Memory B cell (primary cell): ENCODE results near the gene HOXB5.

Experiments
- ATAC-seq: fragments of 150-1000 bp; cut with Tn5 transposase; 2 replicates; pipeline ENCODE4 v1.10.0; 2021; ENCODE audit warnings: low read depth, mild to moderate bottlenecking, moderate library complexity
- DNase-seq, 2 donors: peaks; one replicate each; pipeline ENCODE4 v3.0.0; 2022; ENCODE audit warnings: low spot score in 2 of 2
- H3K27ac Mint-ChIP-seq: one replicate; pipeline ENCODE4 v1.8.0; 2022; ENCODE audit warnings: mild to moderate bottlenecking, moderate library complexity, mixed read lengths
- H3K27me3 Mint-ChIP-seq: one replicate; pipeline ENCODE4 v1.8.0; 2022; ENCODE audit warnings: mixed read lengths
- H3K36me3 Mint-ChIP-seq: one replicate; pipeline ENCODE4 v1.8.0; 2022; ENCODE audit warnings: mild to moderate bottlenecking, mixed read lengths
- H3K4me1 Mint-ChIP-seq: one replicate; pipeline ENCODE4 v1.8.0; 2022; ENCODE audit warnings: mixed read lengths
- H3K4me3 Mint-ChIP-seq: one replicate; pipeline ENCODE4 v1.8.0; 2022; ENCODE audit warnings: mild to moderate bottlenecking, moderate library complexity, mixed read lengths
- H3K9me3 Mint-ChIP-seq: one replicate; pipeline ENCODE4 v1.8.0; 2022; ENCODE audit warnings: mixed read lengths

HOXB5 gene

DNA sequence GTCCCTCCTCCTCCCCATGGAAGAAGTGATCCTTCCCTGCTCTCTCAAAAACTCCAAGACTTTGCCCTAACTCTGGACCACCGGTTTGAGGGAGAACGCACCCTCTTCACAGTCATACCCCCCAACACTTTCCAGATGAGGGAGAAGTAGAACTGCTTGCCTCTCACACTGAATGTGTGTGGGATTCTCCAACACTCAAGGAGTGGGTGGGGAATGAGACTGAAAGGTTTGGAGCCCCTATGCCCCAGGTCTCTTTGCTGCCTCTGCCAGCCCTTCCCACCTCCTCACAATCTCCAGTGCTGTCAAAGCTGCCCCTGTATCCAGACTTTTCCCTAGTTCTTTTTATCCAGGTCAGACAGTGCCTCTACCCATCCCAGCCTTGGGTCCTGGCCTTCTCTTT lies 26.9 kb downstream of the HOXB5 start:
- Mint-ChIP-seq H3K27me3 (peaks cover 10% of the 10 kb centered on the region), H3K9me3 (no peaks in the 10 kb centered on the region), H3K36me3 (no peaks in the 10 kb centered on the region), H3K27ac (no peak overlapping the region), H3K4me3 (no peak overlapping the region), H3K4me1 (peaks cover 3% of the 10 kb centered on the region)
- ATAC-seq (no peak), DNase-seq (no peak)

DNA sequence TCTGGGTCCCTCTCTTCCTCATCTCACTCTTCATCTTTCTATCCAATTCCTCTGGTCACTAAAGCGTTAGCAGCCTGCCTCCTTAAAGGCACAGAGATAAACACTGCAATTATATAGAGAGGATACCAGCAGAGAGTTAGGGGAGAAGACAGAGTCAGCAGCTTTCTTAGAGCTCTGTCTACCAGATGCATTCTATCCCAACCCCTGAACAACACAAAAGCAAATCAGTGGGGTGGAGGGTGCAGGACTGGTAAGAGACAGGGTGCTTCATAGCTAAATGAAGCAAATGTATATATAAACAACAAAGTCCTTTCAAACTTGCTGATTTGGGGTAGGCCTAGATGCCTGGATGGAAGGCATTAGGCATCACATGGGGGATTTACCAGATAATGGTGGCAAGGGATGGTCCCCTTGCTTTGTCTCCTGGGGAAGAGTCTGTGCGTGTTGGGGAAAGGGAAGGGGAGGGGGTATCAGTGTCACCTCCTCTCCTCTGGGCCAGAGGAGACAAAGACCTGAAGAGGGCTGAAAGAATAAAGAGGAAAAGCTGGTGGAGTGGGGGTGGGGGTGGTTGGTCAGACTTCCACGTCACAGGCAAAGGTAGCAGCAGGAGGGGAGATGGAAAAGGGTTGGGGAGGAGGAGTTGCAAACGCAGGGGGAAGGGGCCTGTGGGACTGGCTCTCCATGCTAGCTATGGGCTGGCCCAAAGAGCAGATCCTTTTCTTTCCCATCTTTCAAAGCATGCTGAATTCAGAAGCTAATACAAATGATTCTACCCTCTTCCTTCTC lies 27.5 kb downstream of the HOXB5 start:
- no peaks in the 10 kb centered on the region for H3K9me3 Mint-ChIP-seq
- no peaks in the 10 kb centered on the region for H3K36me3 Mint-ChIP-seq
- no peak overlapping the region for H3K4me3 Mint-ChIP-seq
- H3K4me1 Mint-ChIP-seq = peaks cover 3% of the 10 kb centered on the region
- no peak overlapping the region for H3K27ac Mint-ChIP-seq
- ATAC-seq (no peak), DNase-seq (no peak)
- H3K27me3 Mint-ChIP-seq = peaks cover 13% of the 10 kb centered on the region

DNA sequence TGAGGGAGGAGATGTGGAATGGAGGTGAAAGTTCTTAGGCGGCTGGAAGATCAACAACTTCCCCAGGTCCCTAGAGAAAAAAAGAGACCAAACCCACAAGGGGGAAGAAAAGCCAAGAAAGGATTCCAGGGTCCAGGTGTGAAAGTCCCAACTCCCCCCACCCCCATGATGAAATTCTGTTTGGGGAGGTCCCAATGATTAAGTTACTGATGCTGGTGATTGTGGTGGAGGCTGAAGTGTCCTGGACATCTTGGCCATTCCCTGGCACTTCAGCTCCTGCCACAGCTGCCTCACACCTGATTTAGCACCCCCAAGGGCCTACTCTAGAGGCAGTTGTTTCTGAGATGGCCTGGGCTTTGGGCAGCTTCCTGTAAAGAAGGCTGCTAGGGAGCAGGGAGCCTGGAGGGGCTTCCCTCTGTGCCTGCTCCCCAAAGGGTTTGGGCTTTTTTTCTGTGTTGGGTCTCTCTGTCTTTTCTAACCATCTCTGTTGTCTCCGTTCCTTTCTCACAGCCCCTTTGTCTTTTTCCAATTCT lies 28.5 kb downstream of the HOXB5 start:
- no peaks in the 10 kb centered on the region for H3K9me3 Mint-ChIP-seq
- H3K4me1 Mint-ChIP-seq = peaks cover 3% of the 10 kb centered on the region
- H3K27ac Mint-ChIP-seq = no peak overlapping the region
- H3K27me3 Mint-ChIP-seq = peaks cover 15% of the 10 kb centered on the region
- DNase-seq (no peak), ATAC-seq (no peak)
- no peaks in the 10 kb centered on the region for H3K36me3 Mint-ChIP-seq
- no peak overlapping the region for H3K4me3 Mint-ChIP-seq

DNA sequence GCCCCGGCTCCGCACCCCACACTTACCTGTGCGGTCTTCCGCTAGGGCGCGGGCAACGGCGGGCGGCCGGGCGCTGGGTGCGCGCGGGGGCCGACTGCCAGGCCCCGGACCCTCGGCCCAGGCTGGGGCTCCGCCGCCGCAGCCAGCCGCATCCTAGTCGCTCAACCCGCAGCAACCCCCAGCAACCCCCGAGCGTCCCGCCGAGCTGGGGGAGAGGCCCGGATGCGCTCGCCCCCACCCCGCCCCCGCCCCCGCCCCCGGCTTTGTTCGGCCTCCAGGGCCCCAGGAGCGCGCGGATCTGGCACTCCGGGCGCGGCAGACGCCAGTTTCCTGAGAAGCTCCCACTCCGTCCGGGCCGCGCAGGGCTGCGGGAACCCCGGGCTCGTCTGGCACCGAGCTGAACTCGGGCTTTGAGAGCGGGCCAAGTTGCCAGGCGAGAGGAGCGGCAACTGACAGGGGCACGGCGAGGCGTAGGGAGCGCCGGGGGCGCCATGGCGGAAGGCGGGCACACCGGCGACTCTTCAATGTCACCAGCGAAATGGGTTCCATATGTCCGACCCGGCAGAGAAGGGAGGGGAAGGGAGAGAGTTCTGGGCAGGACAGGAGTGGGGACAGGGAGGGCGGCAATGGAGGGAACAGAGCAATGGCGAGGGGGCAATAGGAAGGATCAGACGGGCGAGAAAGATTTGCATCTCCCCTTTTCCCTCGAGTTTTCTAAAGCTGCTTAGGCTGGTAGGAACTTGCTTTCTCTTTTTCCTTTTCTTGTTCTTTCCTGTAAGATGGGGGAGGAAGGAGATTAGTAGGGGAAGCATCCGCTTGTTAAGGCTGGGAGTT lies 29.2 kb downstream of the HOXB5 start:
- peaks cover 3% of the 10 kb centered on the region for H3K4me1 Mint-ChIP-seq
- no peak for DNase-seq
- H3K36me3 Mint-ChIP-seq = no peaks in the 10 kb centered on the region
- no peak overlapping the region for H3K27ac Mint-ChIP-seq
- H3K27me3 Mint-ChIP-seq = peaks cover 16% of the 10 kb centered on the region
- H3K4me3 Mint-ChIP-seq = peak overlapping the region; percentile 28
- ATAC-seq = no peak
- H3K9me3 Mint-ChIP-seq = no peaks in the 10 kb centered on the region

DNA sequence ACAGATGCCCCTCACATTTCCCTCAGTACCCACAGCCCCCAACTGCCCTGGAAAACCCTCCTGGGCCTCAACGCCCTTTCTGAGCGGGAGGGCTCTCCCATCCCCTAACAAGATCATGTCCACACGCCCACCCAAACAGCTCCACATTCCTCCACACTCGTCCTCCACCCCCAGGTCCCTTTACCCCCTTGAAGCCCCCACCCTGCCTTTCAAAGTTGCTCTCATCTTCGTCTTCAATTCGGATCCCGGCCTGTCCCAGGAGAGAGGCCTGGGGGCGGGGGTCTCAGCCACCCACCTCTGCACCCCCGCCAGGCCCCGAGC lies 29.8 kb downstream of the HOXB5 start:
- H3K4me1 Mint-ChIP-seq = peaks cover 3% of the 10 kb centered on the region

DNA sequence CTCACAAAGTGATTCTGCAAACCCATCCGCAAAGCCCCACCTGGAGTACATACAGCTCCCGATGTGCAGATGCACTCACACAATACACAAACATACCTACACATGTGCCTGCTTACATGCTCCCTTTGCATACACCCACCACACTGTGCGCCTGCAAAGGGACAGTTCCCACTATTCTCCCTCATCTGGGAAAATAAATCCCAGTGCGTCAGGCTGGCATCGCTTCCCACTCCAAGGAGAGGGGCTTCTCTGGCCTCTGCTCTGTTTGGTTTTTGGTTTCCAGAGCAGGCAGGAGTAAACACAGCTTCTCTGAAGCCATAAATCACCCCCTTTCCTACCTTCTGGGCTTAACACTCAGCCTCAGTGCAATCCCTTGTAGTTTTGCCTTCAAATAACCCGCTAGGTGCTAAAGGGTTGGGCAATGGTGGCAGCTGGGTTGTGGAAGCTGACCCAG lies 30.2 kb downstream of the HOXB5 start:
- DNase-seq (no peak), ATAC-seq (no peak)
- H3K27me3 Mint-ChIP-seq = peaks cover 17% of the 10 kb centered on the region
- no peaks in the 10 kb centered on the region for H3K36me3 Mint-ChIP-seq
- H3K9me3 Mint-ChIP-seq = no peaks in the 10 kb centered on the region
- H3K4me3 Mint-ChIP-seq = no peak overlapping the region
- peaks cover under 1% of the 10 kb centered on the region for H3K4me1 Mint-ChIP-seq
- H3K27ac Mint-ChIP-seq = no peak overlapping the region

More for the DNA sequence above, 29.8 kb downstream of the HOXB5 start:
- no peak overlapping the region for H3K27ac Mint-ChIP-seq
- ATAC-seq (no peak), DNase-seq (no peak)
- H3K4me3 Mint-ChIP-seq = no peak overlapping the region
- no peaks in the 10 kb centered on the region for H3K9me3 Mint-ChIP-seq
- H3K27me3 Mint-ChIP-seq = peaks cover 15% of the 10 kb centered on the region
- H3K36me3 Mint-ChIP-seq = no peaks in the 10 kb centered on the region

DNA sequence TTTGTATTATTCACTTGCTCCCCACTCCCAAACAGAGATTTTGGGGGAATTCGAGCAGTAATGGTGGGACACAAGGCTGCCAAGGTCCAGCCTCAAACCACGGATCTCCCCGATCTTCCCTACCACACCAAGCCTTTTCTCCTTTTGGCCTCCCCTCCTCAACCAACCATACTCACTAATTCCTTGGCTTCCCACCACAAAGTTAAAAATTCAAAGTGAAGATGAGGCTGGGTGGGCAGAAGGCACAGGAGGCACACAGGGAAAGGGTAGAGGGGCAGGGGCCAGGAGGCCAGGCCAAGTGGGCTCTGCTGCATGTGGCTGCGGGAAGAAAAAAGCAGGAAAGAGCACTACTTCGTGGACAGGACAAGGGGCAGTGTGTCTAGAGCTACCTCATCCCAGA lies 30.6 kb downstream of the HOXB5 start:
- DNase-seq (no peak), ATAC-seq (no peak)
- H3K36me3 Mint-ChIP-seq = no peaks in the 10 kb centered on the region
- no peak overlapping the region for H3K27ac Mint-ChIP-seq
- H3K4me1 Mint-ChIP-seq = no peaks in the 10 kb centered on the region
- H3K27me3 Mint-ChIP-seq = peaks cover 17% of the 10 kb centered on the region
- H3K9me3 Mint-ChIP-seq = no peaks in the 10 kb centered on the region
- no peak overlapping the region for H3K4me3 Mint-ChIP-seq

DNA sequence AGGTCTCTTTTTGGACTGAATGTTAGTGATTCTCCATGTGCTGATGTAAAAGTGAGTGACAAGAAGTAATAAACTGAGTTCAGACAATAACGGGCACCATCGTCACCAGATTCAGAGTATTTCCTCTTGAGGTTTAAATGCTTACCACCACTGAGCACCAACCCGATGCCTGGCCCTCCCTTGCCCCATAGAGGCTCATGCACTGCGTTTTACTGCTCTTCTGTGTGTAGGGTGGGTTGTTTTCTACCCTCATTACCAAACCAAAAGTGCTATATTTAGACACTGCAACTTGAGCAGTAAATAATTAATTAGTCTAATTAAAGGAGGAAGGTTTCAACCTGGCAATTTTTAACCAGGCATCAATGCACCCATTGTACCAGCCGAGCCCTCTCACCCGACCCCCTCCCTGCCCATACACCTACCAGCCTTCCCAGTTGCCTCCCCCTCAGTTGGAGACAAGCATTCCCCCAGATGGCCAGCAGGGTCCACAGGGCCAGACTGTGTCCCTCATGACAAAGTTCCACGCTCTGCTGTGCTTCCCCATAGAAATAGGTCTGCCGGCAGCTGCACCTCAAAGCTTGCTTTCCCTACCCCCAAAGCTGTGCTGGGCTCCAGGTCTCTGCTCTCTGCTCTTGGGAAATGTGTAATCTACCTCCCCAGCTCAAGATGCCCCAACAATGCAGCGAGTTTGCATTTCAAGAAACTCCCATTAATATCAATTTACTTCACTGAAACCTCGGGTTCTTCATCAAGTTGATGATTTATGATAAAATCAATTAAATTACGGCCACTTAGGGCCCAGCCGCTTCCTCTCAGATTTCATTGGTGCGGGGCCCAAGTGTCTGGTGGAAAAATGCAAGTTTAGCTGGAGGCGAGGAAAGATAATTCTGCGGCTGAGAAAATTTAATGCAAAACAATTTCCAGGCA lies 31.4 kb downstream of the HOXB5 start:
- Mint-ChIP-seq H3K4me1 (no peaks in the 10 kb centered on the region), H3K9me3 (no peaks in the 10 kb centered on the region), H3K4me3 (no peak overlapping the region), H3K36me3 (no peaks in the 10 kb centered on the region), H3K27ac (no peak overlapping the region), H3K27me3 (peaks cover 17% of the 10 kb centered on the region)
- ATAC-seq (no peak), DNase-seq (no peak)

DNA sequence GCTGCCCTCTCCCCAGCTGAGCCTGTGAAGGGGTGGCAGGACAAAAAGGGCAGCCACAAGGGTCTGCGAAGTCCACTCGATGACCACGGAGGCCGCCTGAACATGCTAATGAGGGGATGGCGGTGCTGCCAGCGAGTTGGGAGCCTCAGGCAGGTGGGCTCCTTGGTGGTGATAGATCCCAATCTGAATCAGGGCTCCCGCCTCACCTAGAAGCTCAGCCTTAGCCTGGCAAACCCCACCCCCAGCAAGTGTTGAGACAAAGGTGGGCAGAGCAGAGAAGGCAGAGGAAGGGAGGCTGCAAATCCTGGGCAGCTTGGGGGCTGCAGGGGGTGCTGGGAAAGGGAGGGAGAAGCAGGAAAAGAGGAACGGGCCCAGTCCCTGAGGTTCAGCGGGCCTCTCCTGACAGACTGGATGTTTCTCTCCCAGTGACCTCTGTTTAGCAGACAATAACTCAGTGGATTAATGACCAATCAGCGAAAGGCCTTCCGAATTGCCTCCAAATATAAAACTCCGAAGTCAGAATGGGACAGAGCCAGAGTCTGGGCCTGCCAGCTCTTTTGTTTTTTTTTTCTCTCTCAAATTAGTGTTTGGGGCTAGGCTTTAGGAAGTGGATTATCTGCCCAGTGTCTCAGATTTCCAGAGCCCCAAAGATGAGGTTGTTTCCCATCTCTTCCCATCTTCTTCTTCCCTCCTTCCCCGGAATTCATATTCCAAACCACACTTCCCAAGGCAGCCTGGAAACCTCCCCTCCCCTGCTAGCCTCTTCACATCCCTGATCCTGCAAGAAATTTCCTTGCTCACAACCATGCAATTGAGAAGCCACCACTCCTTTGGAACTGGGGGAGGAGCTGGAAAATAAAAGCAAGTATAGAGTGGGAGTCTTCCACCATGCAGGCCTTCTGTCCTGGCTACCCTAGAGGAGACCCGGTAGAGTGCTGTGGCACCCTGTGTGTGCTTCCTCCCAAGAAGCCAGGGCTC lies 33.5 kb downstream of the HOXB5 start:
- peaks cover 2% of the 10 kb centered on the region for H3K36me3 Mint-ChIP-seq
- H3K4me3 Mint-ChIP-seq = no peak overlapping the region
- DNase-seq (no peak), ATAC-seq (no peak)
- peaks cover 22% of the 10 kb centered on the region for H3K27me3 Mint-ChIP-seq
- no peak overlapping the region for H3K27ac Mint-ChIP-seq
- peaks cover 2% of the 10 kb centered on the region for H3K4me1 Mint-ChIP-seq
- no peaks in the 10 kb centered on the region for H3K9me3 Mint-ChIP-seq

DNA sequence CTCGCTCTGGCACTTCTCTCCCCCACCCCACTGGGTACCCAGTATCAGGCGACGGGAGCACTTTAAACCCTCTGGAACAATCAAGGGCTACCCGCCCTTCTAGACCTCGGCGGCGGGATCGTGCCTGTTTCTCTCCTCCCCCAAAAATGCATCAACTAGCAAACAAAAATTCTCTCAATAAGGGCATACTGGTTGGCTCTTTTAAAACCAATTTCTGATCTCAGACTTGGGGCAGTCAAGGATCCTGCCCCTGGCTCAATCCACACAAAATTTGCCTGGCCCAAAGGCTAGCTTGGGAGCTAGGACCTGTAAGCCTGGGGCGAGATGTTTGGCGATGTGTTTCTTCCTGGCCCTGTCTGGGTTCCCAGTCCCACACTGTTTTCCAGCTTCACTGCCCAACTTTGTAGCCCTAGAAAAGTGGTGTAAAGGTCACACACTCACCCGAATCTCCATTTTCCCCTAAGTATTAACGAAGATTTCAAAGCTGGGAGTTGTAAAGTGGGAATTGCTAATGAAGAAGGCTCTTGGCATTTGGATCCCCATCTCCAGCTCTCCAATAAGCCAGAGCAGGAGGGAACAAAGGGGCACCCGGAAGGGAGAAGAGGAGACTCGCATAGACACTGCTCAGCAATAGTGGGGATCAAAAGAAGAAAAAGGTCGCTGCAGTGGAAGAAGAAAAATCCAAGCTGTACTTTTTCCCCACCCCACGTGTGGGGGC lies 34.3 kb downstream of the HOXB5 start:
- ATAC-seq (no peak), DNase-seq (no peak)
- Mint-ChIP-seq H3K36me3 (peaks cover 2% of the 10 kb centered on the region), H3K4me3 (no peak overlapping the region), H3K27me3 (peaks cover 25% of the 10 kb centered on the region), H3K9me3 (no peaks in the 10 kb centered on the region), H3K4me1 (peaks cover 2% of the 10 kb centered on the region), H3K27ac (no peak overlapping the region)

DNA sequence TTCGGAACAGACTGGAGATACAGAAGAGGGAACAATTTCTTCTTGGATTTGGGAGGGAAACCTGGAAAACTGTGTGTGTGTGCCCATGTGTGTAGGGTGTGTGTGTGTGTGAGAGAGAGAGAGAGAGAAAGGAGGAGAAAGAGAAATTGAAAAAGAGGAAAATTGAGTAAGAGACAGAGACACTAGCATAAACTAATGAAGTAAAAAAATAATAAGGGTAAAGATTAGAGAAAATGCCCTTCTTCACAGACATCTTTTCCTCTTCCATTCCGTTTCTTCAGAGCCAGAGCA lies 34.8 kb downstream of the HOXB5 start:
- DNase-seq (no peak), ATAC-seq (no peak)
- H3K36me3 Mint-ChIP-seq = peaks cover 2% of the 10 kb centered on the region
- H3K4me1 Mint-ChIP-seq = peaks cover 2% of the 10 kb centered on the region
- H3K4me3 Mint-ChIP-seq = no peak overlapping the region
- H3K9me3 Mint-ChIP-seq = no peaks in the 10 kb centered on the region
- peaks cover 24% of the 10 kb centered on the region for H3K27me3 Mint-ChIP-seq
- H3K27ac Mint-ChIP-seq = no peak overlapping the region

DNA sequence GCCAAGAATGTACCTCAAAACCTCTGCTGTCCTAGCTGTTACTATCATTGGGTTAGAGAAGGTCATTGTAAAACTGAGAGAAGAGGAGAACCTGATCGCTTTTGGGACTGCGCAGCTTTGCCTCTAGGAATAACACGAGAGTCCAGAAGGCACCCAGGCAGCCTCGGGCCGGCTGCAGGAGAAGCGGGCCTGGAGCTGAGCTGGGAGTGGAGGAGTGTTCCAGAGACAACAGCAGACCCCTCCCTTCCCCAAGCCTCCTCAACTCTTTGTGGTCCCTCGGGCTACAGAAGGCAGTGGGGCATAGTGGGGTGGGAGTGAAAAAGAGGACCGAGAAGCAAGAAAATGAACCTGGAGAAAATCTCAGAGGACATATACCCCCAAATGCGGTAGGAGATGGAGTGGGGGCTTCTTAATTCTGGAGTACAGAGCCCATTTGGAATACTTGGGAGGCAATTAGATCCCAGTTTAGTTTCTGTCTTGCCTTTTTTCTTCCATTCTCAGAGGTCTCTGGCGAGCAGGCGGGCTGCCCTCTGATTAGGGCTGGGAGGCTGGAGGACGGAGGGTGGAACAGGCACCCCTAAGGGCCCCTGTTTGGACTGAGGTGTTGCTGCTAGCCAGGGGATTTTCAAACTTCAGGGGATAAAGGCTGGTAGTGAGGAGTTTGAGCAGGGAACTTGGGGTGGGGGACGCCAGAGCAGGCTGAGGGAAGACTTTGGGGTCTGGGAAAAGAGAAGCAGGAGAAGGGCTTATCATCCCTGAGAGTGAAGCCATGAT lies 35.3 kb downstream of the HOXB5 start:
- H3K9me3 Mint-ChIP-seq = no peaks in the 10 kb centered on the region
- H3K36me3 Mint-ChIP-seq = peaks cover 3% of the 10 kb centered on the region
- H3K4me3 Mint-ChIP-seq = no peak overlapping the region
- peaks cover 2% of the 10 kb centered on the region for H3K4me1 Mint-ChIP-seq
- H3K27me3 Mint-ChIP-seq = peaks cover 23% of the 10 kb centered on the region
- no peak overlapping the region for H3K27ac Mint-ChIP-seq
- DNase-seq (no peak), ATAC-seq (no peak)
